Mesenchymal stem cell (in vitro differentiated cells and primary cell): Measurements from ENCODE around the gene CDH16.

Experiments
- DNase-seq: peaks from one replicate; pipeline ENCODE4 v3.0.0-alpha.2; 2013
- H2AFZ ChIP-seq: one replicate; pipeline ENCODE4 v1.6.1; 2013; ENCODE audit warnings: low read depth, mild to moderate bottlenecking, control low read depth, inconsistent platforms, low read length, moderate library complexity
- H2AK5ac ChIP-seq: 2 replicates; pipeline ENCODE4 v1.6.1; 2013; ENCODE audit warnings: low read length, moderate library complexity, mild to moderate bottlenecking, inconsistent platforms; ENCODE audit not compliant: severe bottlenecking
- H2BK120ac ChIP-seq: one replicate; pipeline ENCODE4 v1.6.1; 2013; ENCODE audit warnings: low read depth, mild to moderate bottlenecking, inconsistent platforms, low read length, moderate library complexity
- H2BK12ac ChIP-seq, 2 experiments: one replicate each; pipeline ENCODE4 v1.6.1; 2013; ENCODE audit warnings: inconsistent platforms in 2 of 2, low read length in 2 of 2, mild to moderate bottlenecking in 2 of 2, moderate library complexity in 2 of 2, control low read depth in 1 of 2
- H2BK15ac ChIP-seq: one replicate; pipeline ENCODE4 v1.6.1; 2013; ENCODE audit warnings: mild to moderate bottlenecking, low read depth, inconsistent platforms; ENCODE audit not compliant: poor library complexity, severe bottlenecking
- H2BK5ac ChIP-seq: 2 replicates; pipeline ENCODE4 v1.6.1; 2013; ENCODE audit warnings: low read depth, mild to moderate bottlenecking, low read length, control low read depth, inconsistent platforms; ENCODE audit not compliant: poor library complexity, severe bottlenecking
- H3K14ac ChIP-seq, 2 experiments: one replicate each; pipeline ENCODE4 v1.6.1; 2013; ENCODE audit warnings: inconsistent platforms in 2 of 2, low read length in 2 of 2, control low read depth in 1 of 2, mild to moderate bottlenecking in 1 of 2, moderate library complexity in 1 of 2
- H3K18ac ChIP-seq, 2 experiments: one replicate each; pipeline ENCODE4 v1.6.1; 2013; ENCODE audit warnings: inconsistent platforms in 2 of 2, low read length in 2 of 2, control low read depth in 1 of 2, low read depth in 1 of 2, mild to moderate bottlenecking in 1 of 2
- H3K23ac ChIP-seq, 2 experiments: one replicate each; pipeline ENCODE4 v1.6.1; 2013; ENCODE audit warnings: inconsistent platforms in 2 of 2, low read length in 2 of 2, mild to moderate bottlenecking in 2 of 2, moderate library complexity in 2 of 2, control low read depth in 1 of 2
- H3K27ac ChIP-seq: 2 replicates; pipeline ENCODE4 v1.5.1; 2013; ENCODE audit warnings: mild to moderate bottlenecking, moderate library complexity, low read length, control low read depth, inconsistent platforms; ENCODE audit not compliant: poor library complexity, severe bottlenecking
- H3K27me3 ChIP-seq, 2 experiments: 2 replicates each; pipeline versions ENCODE4 v1.6.1 to v1.7.0; 2013; ENCODE audit warnings: low read length in 2 of 2, mild to moderate bottlenecking in 2 of 2, moderate library complexity in 2 of 2, control low read depth in 1 of 2, inconsistent platforms in 1 of 2; ENCODE audit not compliant: control insufficient read depth in 1 of 2, insufficient read depth in 1 of 2
- H3K36me3 ChIP-seq, 2 experiments: 2 replicates each; pipeline versions ENCODE4 v1.6.1 to v1.7.0; 2013; ENCODE audit warnings: low read length in 2 of 2, control low read depth in 1 of 2, inconsistent platforms in 1 of 2, low read depth in 1 of 2, mild to moderate bottlenecking in 1 of 2; ENCODE audit not compliant: insufficient read depth in 2 of 2, control insufficient read depth in 1 of 2
- H3K4ac ChIP-seq, 2 experiments: one replicate each; pipeline ENCODE4 v1.6.1; 2013; ENCODE audit warnings: inconsistent platforms in 2 of 2, low read length in 2 of 2, mild to moderate bottlenecking in 2 of 2, moderate library complexity in 2 of 2, control low read depth in 1 of 2, low read depth in 1 of 2
- H3K4me1 ChIP-seq: 2 replicates; pipeline ENCODE4 v1.6.1; 2013; ENCODE audit warnings: low read depth, low read length, control low read depth; ENCODE audit not compliant: control insufficient read depth, insufficient read depth
- H3K4me2 ChIP-seq: 2 replicates; pipeline ENCODE4 v1.6.1; 2013; ENCODE audit warnings: low read length, mild to moderate bottlenecking, inconsistent platforms; ENCODE audit not compliant: poor library complexity, severe bottlenecking
- H3K4me3 ChIP-seq, 2 experiments: 2 replicates each; pipeline versions ENCODE4 v1.5.1 to v1.7.0; 2013; ENCODE audit warnings: low read length in 2 of 2, mild to moderate bottlenecking in 2 of 2, control low read depth in 1 of 2, low read depth in 1 of 2; ENCODE audit not compliant: insufficient read depth in 1 of 2
- H3K79me1 ChIP-seq: replicated peaks from 2 replicates; pipeline ENCODE4 v1.6.1; 2013; ENCODE audit warnings: mild to moderate bottlenecking, control low read depth, low read length, inconsistent platforms; ENCODE audit not compliant: poor library complexity, severe bottlenecking
- H3K9ac ChIP-seq: 2 replicates; pipeline ENCODE4 v1.7.0; 2013; ENCODE audit warnings: mild to moderate bottlenecking, low read length, moderate library complexity
- H3K9me3 ChIP-seq: 2 replicates; pipeline ENCODE4 v1.7.0; 2013; ENCODE audit warnings: mild to moderate bottlenecking, low read length; ENCODE audit not compliant: control insufficient read depth
- H4K8ac ChIP-seq: one replicate; pipeline ENCODE4 v1.6.1; 2013; ENCODE audit warnings: inconsistent platforms, mild to moderate bottlenecking, low read length, moderate library complexity
- H4K91ac ChIP-seq: one replicate; pipeline ENCODE4 v1.6.1; 2013; ENCODE audit warnings: mild to moderate bottlenecking, low read length, inconsistent platforms
- WGBS: methylation state at CpG from one replicate; pipeline ENCODE4 v1.1.7; 2013; ENCODE audit warnings: mixed read lengths; 5-methylcytosine and 5-hydroxymethylcytosine counted together

The CDH16 gene

DNA sequence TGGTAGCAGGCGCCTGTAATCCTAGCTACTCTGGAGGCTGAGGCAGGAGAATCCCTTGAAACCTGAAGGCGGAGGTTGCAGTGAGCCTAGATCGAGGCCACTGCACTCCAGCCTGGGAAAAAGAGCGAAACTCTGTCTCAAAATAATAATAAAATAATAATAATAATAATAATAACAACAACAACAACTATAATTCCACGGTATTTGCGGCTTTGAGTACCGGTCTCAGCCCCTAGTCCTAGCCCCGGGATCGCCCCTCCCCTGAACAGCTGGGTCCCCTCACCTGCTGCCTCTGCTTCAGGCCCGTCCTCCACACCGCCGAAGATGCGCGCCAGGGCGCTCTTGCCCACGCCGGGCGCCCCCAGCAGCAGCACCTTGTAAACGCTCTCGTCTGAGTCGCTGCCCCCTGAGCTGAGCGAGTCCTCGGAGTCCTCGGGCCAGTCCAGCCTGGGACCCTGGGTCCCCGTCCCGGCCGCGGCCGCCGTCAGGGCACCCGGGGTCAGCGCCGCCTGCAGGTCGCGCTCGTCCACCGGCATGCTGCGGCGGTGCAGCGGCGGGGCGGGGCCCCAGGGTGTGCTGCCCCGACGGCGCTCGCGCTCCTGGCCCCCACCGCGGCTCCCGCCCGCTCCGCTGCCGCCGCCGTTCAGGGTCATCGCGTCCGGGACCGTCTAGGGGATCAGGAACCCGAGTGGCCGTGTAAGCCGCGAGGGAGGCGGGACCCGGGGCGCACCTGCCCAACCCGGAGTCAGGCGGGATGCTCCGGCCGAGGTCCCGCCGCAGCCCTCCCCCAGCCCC, 6.0 kb upstream of the CDH16 start:
- Histone ChIP-seq H3K4me2 (peak overlapping the region; percentile 77), H4K8ac (peak overlapping the region; percentile 22), H3K4ac (peak overlapping the region in 1 of 2 experiments; percentile 63), H4K91ac (no peak overlapping the region), H2BK120ac (no peak overlapping the region), H3K23ac (no peak overlapping the region), H2BK12ac (peak overlapping the region in 1 of 2 experiments; percentile 61), H2AK5ac (no peak overlapping the region), H3K36me3 (peaks cover 0 to 18% of the 10 kb centered on the region in 2 experiments), H3K79me1 (no peaks in the 10 kb centered on the region), H2AFZ (peak overlapping the region; percentile 30), H3K9ac (peak overlapping the region; percentile 62), H3K18ac (peak overlapping the region in 1 of 2 experiments; percentile 53), H3K9me3 (no peaks in the 10 kb centered on the region), H3K4me1 (peaks cover 54% of the 10 kb centered on the region), H3K14ac (no peak overlapping the region), H3K27ac (no peak overlapping the region), H2BK15ac (no peak overlapping the region), H2BK5ac (no peak overlapping the region), H3K4me3 (peak overlapping the region; percentile 61 to 70), H3K27me3 (peaks cover 8 to 34% of the 10 kb centered on the region in 2 experiments)
- WGBS, result 9% methylated on average over 51 of the region's 72 CpGs
- peak; percentile 41 for DNase-seq

DNA sequence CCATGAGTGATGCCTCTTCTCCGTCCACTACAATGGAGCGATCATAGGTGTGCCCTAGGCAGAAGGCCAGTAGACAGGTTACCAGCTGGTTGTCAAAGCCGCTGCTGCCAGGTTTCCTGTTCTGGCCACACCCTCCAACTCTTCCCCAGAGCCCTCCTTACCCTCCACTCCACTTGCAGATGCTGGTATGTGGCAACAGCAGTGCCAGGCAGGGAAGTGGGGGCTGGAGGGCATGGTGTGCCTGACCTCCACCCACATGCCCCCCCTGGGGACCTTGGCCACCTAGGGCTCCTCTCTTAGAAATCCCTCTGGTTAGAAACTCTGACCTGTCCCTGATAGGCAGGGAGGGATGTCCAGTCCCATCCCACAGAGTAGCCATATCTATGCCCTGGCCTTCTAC, 5.2 kb upstream of the CDH16 start:
- Histone ChIP-seq H3K23ac (no peak overlapping the region), H2AK5ac (peak overlapping the region; percentile 30), H2BK15ac (no peak overlapping the region), H3K14ac (no peak overlapping the region), H3K4me1 (peaks cover 63% of the 10 kb centered on the region), H2BK5ac (no peak overlapping the region), H4K91ac (no peak overlapping the region), H2AFZ (no peak overlapping the region), H3K4ac (no peak overlapping the region), H3K9ac (no peak overlapping the region), H2BK12ac (peak overlapping the region in 1 of 2 experiments; percentile 45), H3K79me1 (no peaks in the 10 kb centered on the region), H2BK120ac (no peak overlapping the region), H4K8ac (no peak overlapping the region), H3K4me2 (no peak overlapping the region), H3K4me3 (no peak overlapping the region), H3K36me3 (peaks cover 0 to 18% of the 10 kb centered on the region in 2 experiments), H3K27me3 (peaks cover 8 to 42% of the 10 kb centered on the region in 2 experiments), H3K18ac (no peak overlapping the region), H3K9me3 (no peaks in the 10 kb centered on the region), H3K27ac (no peak overlapping the region)
- WGBS, result 82% methylated on average over 3 of the region's 3 CpGs
- DNase-seq, result no peak

DNA sequence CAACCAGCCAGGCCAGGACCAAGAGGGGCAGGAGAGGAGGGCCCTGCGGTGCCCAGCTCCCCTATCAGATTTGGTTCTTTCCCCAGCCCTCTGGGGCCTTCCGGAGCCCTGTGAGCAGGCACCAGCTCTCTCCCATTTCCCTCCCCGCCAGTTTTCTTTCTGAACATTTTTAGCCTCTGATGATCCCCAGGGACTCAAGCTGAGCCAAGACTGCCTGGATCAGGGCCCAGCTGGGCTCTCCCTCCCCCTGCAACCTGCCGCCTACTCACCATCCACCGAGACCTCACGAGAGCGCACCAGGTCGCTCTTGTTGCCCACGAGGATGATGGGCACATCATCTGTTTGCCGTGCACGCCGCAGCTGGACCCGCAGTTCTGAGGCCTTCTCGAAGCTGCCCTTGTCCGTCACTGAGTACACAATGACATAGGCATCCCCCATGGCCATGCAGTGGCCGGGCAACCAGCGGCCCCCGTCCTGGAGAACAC, 4.6 kb upstream of the CDH16 start:
- Histone ChIP-seq H4K8ac (no peak overlapping the region), H2BK5ac (no peak overlapping the region), H2BK120ac (no peak overlapping the region), H4K91ac (no peak overlapping the region), H3K9ac (no peak overlapping the region), H3K4me1 (peaks cover 64% of the 10 kb centered on the region), H2BK12ac (peak overlapping the region in 1 of 2 experiments; percentile 45), H2AK5ac (no peak overlapping the region), H3K14ac (no peak overlapping the region), H2AFZ (no peak overlapping the region), H3K27me3 (peaks cover 8 to 48% of the 10 kb centered on the region in 2 experiments), H3K4me3 (no peak overlapping the region), H3K79me1 (no peaks in the 10 kb centered on the region), H3K23ac (no peak overlapping the region), H3K36me3 (peaks cover 0 to 18% of the 10 kb centered on the region in 2 experiments), H3K9me3 (no peaks in the 10 kb centered on the region), H2BK15ac (no peak overlapping the region), H3K4me2 (no peak overlapping the region), H3K18ac (no peak overlapping the region), H3K4ac (no peak overlapping the region), H3K27ac (no peak overlapping the region)
- no peak for DNase-seq
- 92% methylated on average over 18 of the region's 18 CpGs for WGBS

DNA sequence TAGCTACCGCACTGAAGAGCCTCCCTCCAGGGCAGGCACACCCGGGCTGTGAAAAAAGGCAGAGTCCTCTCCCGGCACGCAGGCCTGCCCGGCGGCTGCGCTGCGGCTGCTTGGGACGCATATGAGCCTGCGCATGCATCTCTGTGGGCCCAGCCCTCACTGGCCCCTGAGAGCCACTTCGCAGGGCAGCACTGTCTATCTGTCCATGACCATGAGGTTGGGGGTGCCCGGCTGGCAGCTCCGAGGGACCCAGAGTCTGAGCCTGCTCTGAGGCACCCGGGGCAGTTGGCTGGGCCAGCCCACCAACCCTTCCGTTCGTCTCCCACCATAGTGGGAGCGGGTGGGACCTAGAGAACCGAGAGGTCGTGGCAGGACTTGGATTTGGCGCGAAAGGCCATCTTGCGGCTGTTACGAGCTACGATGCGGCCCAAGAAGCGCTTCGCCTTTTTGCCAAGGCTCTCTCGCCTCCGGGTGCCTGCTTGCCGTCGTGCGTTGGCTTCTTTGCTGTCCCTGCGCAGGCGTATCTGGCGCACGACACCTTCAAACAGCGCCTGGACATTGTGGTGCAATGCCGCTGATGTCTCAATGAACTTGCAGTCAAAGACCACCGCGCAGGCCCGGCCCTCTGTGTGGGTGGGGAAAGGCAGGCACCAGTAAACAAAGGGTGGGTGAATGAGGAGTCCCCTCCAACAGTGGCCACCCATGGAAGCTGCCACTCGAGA, 3.2 kb upstream of the CDH16 start:
- no peak overlapping the region for H3K4me3 ChIP-seq
- H4K8ac ChIP-seq, result peak overlapping the region; percentile 21
- peaks cover 0 to 18% of the 10 kb centered on the region in 2 experiments for H3K36me3 ChIP-seq
- no peak overlapping the region for H3K27ac ChIP-seq
- no peak for DNase-seq
- peak overlapping the region; percentile 21 for H2BK120ac ChIP-seq
- no peak overlapping the region for H2BK5ac ChIP-seq
- H3K4ac ChIP-seq, result no peak overlapping the region
- peak overlapping the region; percentile 61 for H4K91ac ChIP-seq
- WGBS, result 91% methylated on average over 42 of the region's 42 CpGs
- no peaks in the 10 kb centered on the region for H3K9me3 ChIP-seq
- H2BK12ac ChIP-seq, result peak overlapping the region in 1 of 2 experiments; percentile 46
- H3K79me1 ChIP-seq, result no peaks in the 10 kb centered on the region
- H2AFZ ChIP-seq, result no peak overlapping the region
- no peak overlapping the region for H3K18ac ChIP-seq
- no peak overlapping the region for H3K14ac ChIP-seq
- H3K27me3 ChIP-seq, result peaks cover 8 to 60% of the 10 kb centered on the region in 2 experiments
- H3K9ac ChIP-seq, result no peak overlapping the region
- H2AK5ac ChIP-seq, result no peak overlapping the region
- H3K23ac ChIP-seq, result no peak overlapping the region
- H3K4me1 ChIP-seq, result peaks cover 55% of the 10 kb centered on the region
- no peak overlapping the region for H3K4me2 ChIP-seq
- H2BK15ac ChIP-seq, result peak overlapping the region; percentile 0
